HS-5 (cell line): ENCODE results near the gene GRAMD2A.

Source experiments
- DNase-seq: peaks from one replicate; pipeline ENCODE4 v3.0.0-alpha.2; 2012; ENCODE audit warnings: low read depth

GRAMD2A gene

DNA sequence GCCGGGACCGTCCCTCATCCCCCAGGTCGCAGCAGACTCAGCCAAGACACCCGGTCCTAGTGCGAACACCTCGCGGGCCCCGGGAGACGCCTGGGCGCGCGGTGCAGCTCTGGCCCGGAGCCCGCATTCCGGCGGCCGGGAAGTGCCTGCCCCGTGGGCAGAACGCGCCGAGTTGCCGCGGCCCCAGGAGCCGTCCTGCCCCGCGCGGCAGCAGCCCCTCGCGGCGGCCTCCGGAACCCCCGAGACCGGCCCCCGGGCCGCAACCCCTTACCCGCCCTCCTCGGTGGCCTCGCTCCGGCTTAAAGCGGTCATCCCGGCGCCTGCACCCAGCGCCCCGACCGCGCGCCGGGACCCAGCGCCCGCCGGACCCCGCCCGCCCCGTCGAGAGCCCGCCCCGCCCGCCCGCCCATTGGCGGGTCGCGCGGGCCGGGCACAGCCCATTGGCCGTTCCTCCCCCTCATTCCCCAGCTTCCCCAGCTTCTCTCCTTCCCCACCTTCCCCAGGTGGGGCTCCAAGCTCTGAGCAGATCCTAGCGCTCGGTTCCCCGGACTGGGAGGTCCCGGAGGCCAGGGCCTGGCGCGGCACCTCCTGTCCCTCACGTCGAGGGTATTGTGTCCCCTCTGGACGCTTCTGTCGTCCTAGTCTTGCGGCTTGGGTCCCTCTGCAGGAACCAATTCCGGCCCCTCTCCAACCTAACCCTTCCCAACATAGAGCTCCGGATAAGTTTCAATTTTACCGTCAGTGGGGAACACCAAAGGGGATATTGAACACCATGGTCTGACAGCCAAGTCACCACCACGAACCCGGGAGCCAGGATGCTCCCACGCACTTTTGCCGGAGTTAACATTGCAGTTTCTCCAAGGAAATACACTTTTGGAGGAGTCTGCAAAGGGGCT lies at the start of gene GRAMD2A:
GRAMD2A (minus strand) TSS at position 328 of the 896 bp plus-strand sequence.
- no peak for DNase-seq

- DNase-seq = no peak
Measured at GRCh38 chr15:72242775-72243370, 45.3 kb upstream of the GRAMD2A start.

DNA sequence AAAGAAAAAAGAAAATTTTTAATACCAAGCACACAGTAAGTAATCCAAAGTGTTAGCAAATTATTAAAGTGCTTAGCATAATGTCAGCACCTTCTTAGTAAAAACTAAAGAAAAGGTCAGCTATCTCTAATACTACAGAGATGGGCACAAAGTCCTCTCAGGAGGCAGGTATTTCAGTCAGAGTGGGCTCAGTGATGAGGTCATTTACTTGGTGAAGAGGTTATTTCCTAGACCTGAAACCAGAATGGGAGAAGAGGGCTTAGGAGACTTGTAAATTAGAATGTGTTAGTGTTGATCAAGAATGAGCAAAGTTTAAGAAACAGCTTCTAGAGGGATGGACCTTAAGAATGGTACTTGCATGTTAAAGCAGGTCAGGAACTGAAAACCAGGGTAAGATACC lies 42.1 kb upstream of the GRAMD2A start:
- DNase-seq = no peak

DNA sequence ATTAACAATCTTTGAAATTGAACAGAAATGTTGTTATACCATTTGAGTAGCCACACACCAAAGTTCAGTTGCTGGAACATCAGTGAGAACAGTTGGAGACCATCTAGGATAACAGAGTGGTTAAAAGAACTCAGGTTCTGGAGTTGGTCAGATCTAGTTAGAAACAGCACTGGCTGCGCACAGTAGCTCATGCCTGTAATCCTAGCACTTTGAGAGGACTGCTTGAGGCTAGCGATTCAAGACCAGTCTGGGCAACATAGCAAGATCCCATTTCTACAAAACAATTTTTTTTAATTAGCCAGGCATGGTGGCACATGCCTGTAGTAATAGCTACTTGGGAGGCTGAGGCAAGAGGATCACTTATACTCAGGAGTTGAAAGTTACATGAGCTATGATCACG lies 41.0 kb upstream of the GRAMD2A start:
- no peak for DNase-seq

DNA sequence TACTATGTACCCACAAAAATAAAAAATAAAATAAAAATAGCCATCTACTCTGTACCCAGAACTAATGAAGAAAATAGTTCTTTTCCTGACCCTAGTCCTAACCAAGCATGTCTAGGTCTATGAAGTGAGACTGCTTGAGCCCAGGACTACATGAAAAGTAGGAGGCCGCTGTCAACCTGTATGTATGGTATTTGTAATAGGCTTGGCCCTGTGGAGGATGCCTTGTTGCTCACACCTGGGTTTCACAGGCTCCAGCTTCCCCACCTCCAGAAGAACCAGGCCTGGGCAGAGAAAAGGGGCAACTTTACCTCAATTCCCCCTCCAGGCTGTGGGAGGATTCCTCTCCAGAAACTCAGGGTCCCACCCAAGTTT lies 40.3 kb upstream of the GRAMD2A start:
- DNase-seq = no peak

GRCh38 chr15:72237029-72237852 lies 39.7 kb upstream of the GRAMD2A start:
- peak; percentile 88 for DNase-seq

DNA sequence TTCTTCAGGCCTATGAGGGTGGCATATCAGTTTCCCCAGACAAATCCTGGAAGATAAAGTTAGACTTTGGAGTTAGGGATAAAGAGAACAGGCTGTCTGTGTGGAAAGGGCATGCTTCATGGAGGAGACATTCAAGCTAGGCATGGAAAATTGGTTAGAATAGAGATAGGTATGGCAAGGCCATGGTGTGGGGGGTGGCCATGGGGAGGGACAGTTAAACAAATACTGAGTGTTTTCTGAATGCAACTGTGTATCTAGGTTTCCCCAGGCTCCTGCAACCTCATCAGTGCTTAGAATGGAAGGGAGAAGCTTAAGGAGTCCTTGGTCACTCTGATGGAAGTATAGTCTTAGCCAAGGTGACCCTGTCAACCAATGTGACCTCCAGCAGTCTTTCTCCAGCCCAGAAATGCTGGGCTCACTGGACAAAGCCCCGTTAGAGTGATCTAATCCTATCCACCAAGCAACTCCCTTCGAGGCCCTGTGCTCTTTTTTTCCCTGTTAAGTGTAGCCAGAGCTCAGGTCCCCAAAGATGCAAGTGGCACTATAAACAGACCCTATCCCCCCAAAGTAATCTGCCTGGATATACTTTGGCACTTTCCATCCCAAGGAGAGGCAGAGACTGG lies 38.9 kb upstream of the GRAMD2A start:
- DNase-seq = no peak

GRCh38 chr15:72235298-72235697 lies 37.7 kb upstream of the GRAMD2A start:
- no peak for DNase-seq

DNA sequence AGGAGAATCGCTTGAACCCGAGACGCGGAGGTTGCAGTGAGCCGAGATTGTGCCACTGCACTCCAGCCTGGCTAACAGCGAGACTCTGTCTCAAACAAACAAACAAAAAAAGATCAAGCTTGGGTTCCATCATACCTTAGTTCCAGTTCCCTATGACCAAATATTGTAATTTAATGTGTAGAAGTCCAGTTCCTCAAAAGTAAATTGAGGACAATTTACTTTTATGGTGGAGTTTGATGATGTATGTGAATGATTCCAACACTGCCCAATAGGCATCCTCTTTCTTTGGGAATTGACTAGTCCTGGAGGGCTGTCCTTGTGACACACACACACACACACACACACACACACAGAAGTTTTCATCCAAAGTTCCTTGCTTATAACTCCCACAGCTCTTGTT lies 36.2 kb upstream of the GRAMD2A start:
- no peak for DNase-seq

DNA sequence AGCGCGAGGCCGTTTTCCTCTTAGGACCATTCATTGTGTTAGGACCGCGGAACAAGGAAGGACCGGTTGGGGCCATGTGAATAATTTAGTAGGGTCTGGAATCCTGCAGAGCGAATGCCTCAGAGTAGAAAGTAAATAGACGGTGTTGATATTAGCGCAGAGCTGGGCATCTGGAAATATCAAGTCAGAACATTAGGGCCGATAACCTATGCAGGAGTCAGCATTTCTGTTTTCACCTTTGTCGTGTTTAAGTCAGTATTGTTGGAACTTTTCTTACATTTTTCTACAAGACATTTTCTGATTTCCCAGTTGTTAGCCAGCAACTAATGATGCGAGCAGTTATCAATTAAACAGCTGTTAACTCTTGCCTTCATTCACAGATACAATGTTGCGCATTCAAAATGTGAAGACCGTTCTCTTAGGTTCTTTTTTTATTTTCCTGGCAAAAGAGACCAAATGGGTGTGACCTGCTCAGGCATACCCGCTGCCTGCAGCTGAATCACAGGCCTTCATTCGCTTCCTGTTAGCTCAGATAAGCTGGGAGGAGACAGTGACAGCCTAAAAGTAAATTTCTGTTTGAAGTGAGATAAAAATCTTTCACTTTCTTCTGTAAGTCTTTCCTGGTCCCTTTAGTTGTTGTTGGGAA lies 34.4 kb upstream of the GRAMD2A start:
- DNase-seq = no peak

DNA sequence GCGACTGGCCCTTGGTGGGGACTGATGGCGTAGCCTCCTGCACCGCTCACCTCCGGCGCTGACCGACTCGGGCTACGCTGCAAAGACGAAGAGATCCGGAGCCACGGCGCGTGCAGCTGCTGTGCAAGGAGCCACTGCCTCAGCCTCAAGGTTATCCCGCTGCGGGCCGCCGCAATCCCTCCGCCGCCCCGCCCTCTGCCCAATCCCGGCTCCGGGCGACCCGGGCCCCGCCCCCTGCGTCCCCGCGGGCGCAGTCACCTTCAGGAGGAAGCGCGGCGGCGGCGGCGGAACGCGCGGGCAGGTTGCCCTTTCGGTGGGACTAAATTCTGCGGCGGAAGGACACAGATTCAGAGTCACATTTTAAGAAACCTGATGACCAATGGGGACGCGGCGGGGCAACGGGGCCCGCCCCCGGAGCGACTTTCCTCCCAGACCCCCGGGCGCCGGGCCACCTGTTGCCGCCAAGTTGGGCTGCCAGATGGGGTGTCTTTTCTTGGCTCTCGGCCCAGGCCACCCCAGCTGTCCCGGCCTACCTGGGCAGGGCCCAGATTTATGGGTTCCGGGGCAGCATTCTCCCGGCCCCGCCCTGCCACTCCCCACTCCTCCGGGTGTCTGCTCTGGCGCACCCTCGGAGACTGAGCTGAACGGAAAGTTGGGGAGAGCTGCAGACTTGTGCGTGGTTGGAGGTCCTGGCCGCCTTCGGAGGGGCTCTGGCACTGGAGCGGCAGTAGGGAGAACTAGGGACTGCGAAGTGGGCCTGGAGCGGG lies 33.7 kb upstream of the GRAMD2A start, which contains the start of gene PKM:
PKM (minus strand) TSS at position 125 of the 767 bp plus-strand sequence. CDS start 12,093 bp downstream, outside the sequence.
- peak; percentile 91 for DNase-seq

- no peak for DNase-seq
Measured at GRCh38 chr15:72230197-72231065, 32.8 kb upstream of the GRAMD2A start.

- no peak for DNase-seq
Measured at GRCh38 chr15:72229947-72230196, 32.3 kb upstream of the GRAMD2A start.

DNA sequence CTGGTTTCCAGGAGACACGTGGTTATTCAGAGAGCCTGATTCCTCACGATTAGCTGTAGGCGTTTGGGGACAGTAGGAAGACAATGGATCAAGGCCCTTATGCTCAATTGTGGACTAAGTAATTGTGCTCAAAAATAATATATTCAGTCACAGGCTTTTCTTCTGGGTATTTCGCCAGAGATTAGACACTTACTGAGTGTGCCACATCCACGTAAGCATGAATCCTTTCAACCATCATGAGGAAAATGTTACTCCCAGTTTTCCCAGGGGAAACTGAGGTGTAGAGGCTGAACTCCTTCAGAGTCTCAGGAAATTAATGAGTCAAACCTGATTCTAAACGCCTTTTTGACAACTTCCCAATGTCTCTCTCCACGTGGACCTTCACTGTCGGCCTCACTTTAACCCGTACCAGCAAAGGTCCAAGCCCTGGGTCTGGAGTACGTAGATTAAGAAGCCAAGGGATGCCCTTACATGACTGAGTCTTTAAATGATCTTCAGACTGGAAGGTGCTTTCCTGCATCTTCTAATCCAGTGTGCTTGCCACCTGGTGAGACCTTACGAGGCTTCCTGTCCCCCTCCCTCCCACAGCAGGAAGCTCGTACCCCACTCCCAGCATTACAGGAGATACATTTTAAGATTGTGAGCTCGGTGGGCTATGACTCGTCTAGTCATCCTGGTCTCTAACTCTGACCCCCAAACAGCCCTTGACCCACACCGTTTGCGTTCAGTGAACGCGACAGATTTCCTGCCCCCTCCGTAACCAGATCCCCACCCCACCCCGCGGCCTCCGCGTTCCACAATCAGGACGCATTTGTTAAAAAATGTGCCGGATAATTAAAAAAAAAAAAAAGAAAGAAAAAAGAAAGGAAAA lies 31.7 kb upstream of the GRAMD2A start:
- no peak for DNase-seq

- DNase-seq = no peak
Measured at GRCh38 chr15:72227720-72228119, 30.1 kb upstream of the GRAMD2A start.

DNA sequence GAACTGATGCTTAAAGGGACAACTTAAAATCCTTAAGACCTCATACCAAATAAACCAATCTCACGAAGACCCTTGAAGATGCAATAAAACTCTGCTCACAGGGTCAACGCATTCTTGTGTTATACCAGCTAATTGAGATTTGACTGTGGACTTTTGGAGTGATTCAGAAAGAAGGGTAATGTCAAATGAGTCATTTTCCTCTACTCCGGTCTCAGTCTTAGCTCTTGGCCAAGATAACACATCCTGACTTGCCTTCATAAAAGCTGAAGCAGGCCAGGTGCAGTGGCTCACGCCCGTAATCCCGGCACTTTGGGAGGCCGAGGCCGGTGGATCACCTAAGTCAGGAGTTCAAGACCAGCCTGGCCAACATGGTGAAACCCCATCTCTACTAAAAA lies 29.6 kb upstream of the GRAMD2A start:
- DNase-seq = peak; percentile 81

DNA sequence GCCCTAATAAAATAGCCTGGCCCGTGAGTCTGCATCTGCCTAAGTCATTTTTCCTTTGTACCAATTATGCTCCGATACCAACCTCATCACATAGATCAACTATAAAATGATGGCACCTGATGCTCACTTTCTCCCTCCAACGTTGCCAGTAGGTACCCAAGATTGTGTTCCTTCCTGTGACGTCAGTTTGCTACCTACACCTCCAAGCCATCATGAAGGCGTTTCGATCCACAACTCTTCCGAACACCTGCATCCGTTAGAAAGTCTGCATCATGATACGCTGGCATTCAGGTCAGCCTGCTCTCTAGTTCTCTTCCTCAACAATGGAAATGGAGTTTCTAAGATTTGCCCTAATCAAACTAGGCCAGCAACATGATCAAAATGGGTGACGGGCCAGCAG lies 25.7 kb upstream of the GRAMD2A start:
- no peak for DNase-seq

- no peak for DNase-seq
Measured at GRCh38 chr15:72222393-72222792, 24.8 kb upstream of the GRAMD2A start.

DNA sequence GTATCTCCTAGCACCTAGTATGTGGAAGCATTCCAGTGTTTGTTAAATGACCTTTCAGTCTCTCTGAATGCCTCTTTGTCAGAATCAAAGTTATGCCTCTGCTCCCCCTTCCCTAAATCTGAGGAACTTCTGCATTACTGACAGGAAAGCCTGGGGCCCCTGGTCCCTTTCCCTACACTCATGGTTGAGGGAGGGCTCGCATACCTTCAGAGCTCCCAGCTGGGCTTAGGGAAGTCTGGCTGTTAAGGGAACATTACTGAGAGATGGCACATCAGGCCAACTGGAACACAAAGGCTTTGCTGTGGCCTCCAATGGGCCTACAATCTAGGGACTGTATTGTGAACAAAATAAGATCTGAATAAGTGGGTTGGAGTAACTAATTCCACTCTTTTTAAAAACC lies 23.1 kb upstream of the GRAMD2A start:
- no peak for DNase-seq
